GM19372 (cell line): ENCODE results near the gene CHRFAM7A.
"Not testable (repeated sequence)": the region's sequence is repeated elsewhere in the genome, so short reads cannot be mapped to it uniquely, and the experiment has no call there.

ENCODE experiments used
- ATAC-seq: cut with Tn5 transposase; IDR thresholded peaks from one replicate; pipeline ENCODE4 v1.9.1; 2021; ENCODE audit warnings: mild to moderate bottlenecking, low read depth, moderate library complexity; ENCODE audit not compliant: unreplicated experiment

The CHRFAM7A gene

DNA sequence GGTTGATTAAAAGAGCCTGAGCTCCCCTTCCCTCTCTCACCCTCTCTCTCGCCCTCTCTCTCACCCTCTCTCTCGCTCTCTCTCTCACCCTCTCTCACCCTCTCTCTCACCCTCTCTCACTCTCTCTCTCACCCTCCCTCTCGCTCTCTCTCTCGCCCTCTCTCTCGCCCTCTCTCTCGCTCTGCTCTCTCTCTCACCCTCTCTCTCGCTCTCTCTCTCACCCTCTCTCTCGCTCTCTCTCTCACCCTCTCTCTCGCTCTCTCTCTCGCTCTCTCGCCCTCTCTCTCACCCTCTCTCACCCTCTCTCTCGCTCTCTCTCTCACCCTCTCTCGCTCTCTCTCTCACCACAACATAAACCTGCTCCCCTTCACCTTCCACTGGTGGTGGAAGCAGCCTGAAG lies 67.2 kb downstream of the CHRFAM7A start:
- not testable (repeated sequence) for ATAC-seq

DNA sequence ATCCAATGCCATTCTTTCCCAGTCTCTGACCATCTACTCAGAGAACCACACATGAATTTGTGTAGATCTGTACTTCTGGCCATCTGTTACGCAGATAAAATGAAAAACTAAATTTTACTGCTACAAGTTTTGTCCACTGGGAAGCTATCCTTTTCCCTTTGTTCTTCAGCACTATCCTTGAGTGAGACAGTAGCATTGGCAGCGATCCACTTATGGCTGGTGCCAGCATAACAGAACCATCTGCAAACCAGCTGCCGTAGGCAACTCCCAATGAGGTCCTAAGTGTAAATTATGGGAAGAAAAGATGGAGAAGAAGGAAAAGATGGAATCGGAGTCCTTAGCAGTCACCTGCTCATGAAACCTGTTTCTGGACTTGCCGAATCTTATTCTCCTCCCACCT lies 72.3 kb downstream of the CHRFAM7A start:
- not testable (repeated sequence) for ATAC-seq

DNA sequence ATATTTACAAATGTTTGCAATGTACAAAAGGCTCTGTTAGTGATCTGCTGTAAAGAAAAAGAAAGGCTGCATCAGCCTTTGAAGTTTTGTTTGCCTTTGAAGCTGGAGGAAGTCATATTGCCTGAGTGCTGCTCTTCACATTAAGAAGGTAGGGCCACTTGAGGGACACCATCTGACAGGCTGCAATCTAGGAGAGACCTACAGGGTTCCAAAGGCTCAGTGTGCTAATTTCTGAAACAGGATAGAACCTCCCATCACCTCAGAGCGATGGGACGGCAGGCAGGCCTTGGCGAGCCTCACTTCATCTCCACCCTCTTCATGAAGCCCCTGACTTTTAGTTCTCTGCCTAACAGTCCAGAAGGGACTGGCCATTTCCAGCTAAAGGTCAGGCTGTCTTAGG lies 77.6 kb downstream of the CHRFAM7A start:
- ATAC-seq = not testable (repeated sequence)

DNA sequence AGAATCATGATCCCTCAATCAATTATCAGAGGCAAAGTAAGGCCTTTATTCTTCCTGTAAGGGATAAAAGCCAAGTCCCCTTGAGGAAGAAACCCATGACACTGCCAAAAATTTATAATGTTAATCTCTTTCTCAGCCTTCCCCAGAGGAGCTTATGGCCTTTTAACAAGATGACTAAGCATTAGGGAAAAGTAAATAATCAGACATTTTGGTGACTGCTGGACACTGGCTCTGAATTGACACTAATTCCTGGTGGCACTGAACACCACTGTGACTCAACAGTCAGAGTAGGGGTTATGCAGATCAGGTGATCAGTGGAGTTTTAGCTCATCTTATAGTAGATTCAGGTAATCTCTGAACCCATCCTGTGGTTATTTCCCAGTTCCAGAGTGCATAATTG lies 82.8 kb downstream of the CHRFAM7A start:
- not testable (repeated sequence) for ATAC-seq
